Natural killer cell (primary cell): ENCODE measurements around the gene MYO5B. TPM values are rescaled to one million over a fixed set of nuclear protein-coding genes. Genes with fewer than 3 reads are reported as not detected.

Experiments used
- ATAC-seq, 3 donors: fragments of 150-1000 bp in 2 of 3; fragments of 200-7000 bp in 1 of 3; cut with Tn5 transposase; 1 replicate in 1 of 3; 2 replicates in 2 of 3; pipeline ENCODE4 v1.10.0; 2021; ENCODE audit warnings: mild to moderate bottlenecking in 2 of 3, moderate library complexity in 2 of 3
- DNase-seq, 2 donors: peaks; one replicate each; pipeline versions ENCODE4 v3.0.0 to v3.0.0-alpha.2; 2013 to 2021; ENCODE audit warnings: mixed read lengths in 1 of 2
- H3K27ac ChIP-seq: one replicate; pipeline ENCODE4 v1.5.1; 2013; ENCODE audit warnings: mild to moderate bottlenecking, low read length
- H3K27me3 ChIP-seq: one replicate; pipeline ENCODE4 v1.6.1; 2013; ENCODE audit warnings: low read length; ENCODE audit not compliant: control insufficient read depth, insufficient read depth
- H3K36me3 ChIP-seq: one replicate; pipeline ENCODE4 v1.6.1; 2013; ENCODE audit warnings: low read length; ENCODE audit not compliant: control insufficient read depth, insufficient read depth
- H3K4me1 ChIP-seq: one replicate; pipeline ENCODE4 v1.6.1; 2013; ENCODE audit warnings: low read length; ENCODE audit not compliant: control insufficient read depth, insufficient read depth
- H3K4me3 ChIP-seq: one replicate; pipeline ENCODE4 v1.5.1; 2013; ENCODE audit warnings: low read length
- H3K9me3 ChIP-seq: one replicate; pipeline ENCODE4 v1.6.1; 2013; ENCODE audit warnings: low read length; ENCODE audit not compliant: control insufficient read depth, insufficient read depth
- H3K27ac Mint-ChIP-seq, 2 donors: one replicate each; pipeline ENCODE4 v1.8.0; 2022; ENCODE audit warnings: mild to moderate bottlenecking in 2 of 2, mixed read lengths in 2 of 2, moderate library complexity in 1 of 2
- H3K27me3 Mint-ChIP-seq, 2 donors: one replicate each; pipeline ENCODE4 v1.8.0; 2022; ENCODE audit warnings: low read depth in 2 of 2, mixed read lengths in 2 of 2
- H3K36me3 Mint-ChIP-seq: one replicate; pipeline ENCODE4 v1.8.0; 2022; ENCODE audit warnings: mixed read lengths
- H3K4me1 Mint-ChIP-seq, 2 donors: one replicate each; pipeline ENCODE4 v1.8.0; 2022; ENCODE audit warnings: mixed read lengths in 2 of 2
- H3K4me3 Mint-ChIP-seq: one replicate; pipeline ENCODE4 v1.8.0; 2022; ENCODE audit warnings: mild to moderate bottlenecking, moderate library complexity, mixed read lengths
- H3K9me3 Mint-ChIP-seq, 2 donors: one replicate each; pipeline ENCODE4 v1.8.0; 2022; ENCODE audit warnings: mixed read lengths in 2 of 2
- CTCF ChIP-seq: fragments of 200-600 bp; IDR thresholded peaks from one replicate; pipeline ENCODE4 v1.8.0; 2022; ENCODE audit warnings: antibody characterized with exemption
- WGBS: methylation state at CpG from one replicate; pipeline ENCODE4 v1.1.7; 2013; ENCODE audit warnings: missing lambda C conversion rate; ENCODE audit not compliant: insufficient coverage; 5-methylcytosine and 5-hydroxymethylcytosine counted together
- intact Hi-C: fragments of 100-400 bp; cut with micrococcal nuclease; formaldehyde crosslinking; loops from one replicate; pipeline ENCODE4 v1.14.2; 2022
- total RNA-seq, 4 donors: library from RNA; stranded (reverse); fragments of 120-200 nt in 1 of 4; gene quantifications; one replicate each; pipeline versions ENCODE4 v1.2.3 to v1.2.4, GENCODE V29; 2013 to 2022

The MYO5B gene
- total RNA-seq, 3 donors from 2014 or later (not counting 1 experiment from before 2014, with no cell fraction given) = 0.33 TPM; not detected in 2

GRCh38 chr18:50138181-50139064 lies 56.5 kb downstream of the MYO5B start:
- Histone ChIP-seq H3K4me3 (no peak overlapping the region), H3K27ac (no peak overlapping the region), H3K36me3 (no peaks in the 10 kb centered on the region), H3K27me3 (no peaks in the 10 kb centered on the region), H3K9me3 (no peaks in the 10 kb centered on the region), H3K4me1 (no peaks in the 10 kb centered on the region)
- intact Hi-C loops = no loop called here
- no peak for TF ChIP-seq CTCF
- ATAC-seq (no peak), DNase-seq (no peak)
- 60% methylated on average over 3 of the region's 4 CpGs for WGBS
- Mint-ChIP-seq H3K9me3 (peaks cover 0 to 4% of the 10 kb centered on the region in 2 donors), H3K4me1 (no peaks in the 10 kb centered on the region), H3K27ac (no peak overlapping the region), H3K36me3 (no peaks in the 10 kb centered on the region), H3K4me3 (no peak overlapping the region), H3K27me3 (peaks cover 14 to 31% of the 10 kb centered on the region in 2 donors)

DNA sequence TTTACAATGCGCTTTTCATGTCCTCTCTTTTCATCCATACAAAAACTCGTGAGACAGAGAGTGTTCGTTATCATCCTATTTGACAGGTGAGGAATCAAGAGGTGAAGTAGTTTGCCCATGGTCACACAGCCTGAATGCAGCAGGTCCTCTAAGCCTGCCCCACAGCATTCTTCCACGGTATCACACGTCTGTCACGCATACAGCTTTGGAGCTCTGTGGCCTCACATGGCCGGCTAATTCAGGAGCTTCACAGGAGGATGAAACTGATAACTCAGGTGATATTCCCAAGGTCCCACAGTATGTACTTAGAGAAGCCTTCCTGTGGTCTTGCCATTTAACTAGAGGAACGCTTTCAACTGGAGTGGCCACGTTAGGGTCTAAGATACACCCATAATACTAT lies 59.0 kb downstream of the MYO5B start:
- H3K27me3 ChIP-seq = no peaks in the 10 kb centered on the region
- no peaks in the 10 kb centered on the region for H3K4me1 ChIP-seq
- H3K27ac ChIP-seq = no peak overlapping the region
- 87% methylated on average over 9 of the region's 9 CpGs for WGBS
- ATAC-seq (no peak), DNase-seq (no peak)
- Mint-ChIP-seq H3K4me3 (no peak overlapping the region), H3K36me3 (no peaks in the 10 kb centered on the region), H3K27ac (no peak overlapping the region), H3K4me1 (no peaks in the 10 kb centered on the region), H3K9me3 (peaks cover 0 to 4% of the 10 kb centered on the region in 2 donors), H3K27me3 (peaks cover 6 to 41% of the 10 kb centered on the region in 2 donors)
- intact Hi-C loops = no loop called here
- no peak for TF ChIP-seq CTCF
- no peak overlapping the region for H3K4me3 ChIP-seq
- no peaks in the 10 kb centered on the region for H3K36me3 ChIP-seq
- H3K9me3 ChIP-seq = no peaks in the 10 kb centered on the region

GRCh38 chr18:50133526-50133925 lies 61.4 kb downstream of the MYO5B start:
- H3K4me1 Mint-ChIP-seq = no peaks in the 10 kb centered on the region
- no peaks in the 10 kb centered on the region for H3K36me3 Mint-ChIP-seq
- H3K27ac Mint-ChIP-seq = no peak overlapping the region
- 90% methylated on average over 4 of the region's 4 CpGs for WGBS
- DNase-seq = no peak
- intact Hi-C loops = no loop called here
- no peak overlapping the region for H3K4me3 ChIP-seq
- TF ChIP-seq CTCF = no peak
- peaks cover 0 to 4% of the 10 kb centered on the region in 2 donors for H3K9me3 Mint-ChIP-seq
- H3K27ac ChIP-seq = no peak overlapping the region
- no peaks in the 10 kb centered on the region for H3K4me1 ChIP-seq
- no peak overlapping the region for H3K4me3 Mint-ChIP-seq
- H3K36me3 ChIP-seq = no peaks in the 10 kb centered on the region
- no peak for ATAC-seq
- H3K27me3 ChIP-seq = no peaks in the 10 kb centered on the region
- no peaks in the 10 kb centered on the region for H3K9me3 ChIP-seq
- peaks cover 6 to 51% of the 10 kb centered on the region in 2 donors for H3K27me3 Mint-ChIP-seq
